Progenitor cell of endocrine pancreas (in vitro differentiated cells): ENCODE results near the gene MRM2. TPM values are rescaled to one million over a fixed set of nuclear protein-coding genes. Genes with fewer than 3 reads are reported as not detected.

ENCODE experiments used
- DNase-seq: peaks from one replicate; pipeline ENCODE4 v3.0.0; 2021; ENCODE audit warnings: low spot score; ENCODE audit not compliant: unreplicated experiment
- H3K27ac Mint-ChIP-seq: 2 replicates; pipeline ENCODE4 v1.8.0; 2021; ENCODE audit warnings: mild to moderate bottlenecking, moderate library complexity, mixed read lengths
- H3K27me3 Mint-ChIP-seq: 2 replicates; pipeline ENCODE4 v1.8.0; 2021; ENCODE audit warnings: mixed read lengths
- H3K36me3 Mint-ChIP-seq: 2 replicates; pipeline ENCODE4 v1.8.0; 2022; ENCODE audit warnings: mixed read lengths; ENCODE audit not compliant: insufficient read depth
- H3K4me1 Mint-ChIP-seq: 2 replicates; pipeline ENCODE4 v1.8.0; 2021; ENCODE audit warnings: low read depth, mixed read lengths
- H3K4me3 Mint-ChIP-seq: 2 replicates; pipeline ENCODE4 v1.8.0; 2021; ENCODE audit warnings: low read depth, mild to moderate bottlenecking, moderate library complexity, mixed read lengths
- H3K9me3 Mint-ChIP-seq: 2 replicates; pipeline ENCODE4 v1.8.0; 2021; ENCODE audit warnings: low read depth, mixed read lengths
- total RNA-seq: library from RNA; stranded (reverse); gene quantifications from 2 replicates; pipeline ENCODE4 v1.2.1, GENCODE V29; 2021
- TF ChIP-seq, protein P1 (sequence below): fragments of 200-600 bp; sonication (generic); IDR thresholded peaks from one replicate; pipeline ENCODE4 v1.5.0; 2021; ENCODE audit warnings: antibody characterized with exemption, mild to moderate bottlenecking; ENCODE audit not compliant: unreplicated experiment

The MRM2 gene
- total RNA-seq, 1 donor from 2014 or later, result 28.7 TPM

DNA sequence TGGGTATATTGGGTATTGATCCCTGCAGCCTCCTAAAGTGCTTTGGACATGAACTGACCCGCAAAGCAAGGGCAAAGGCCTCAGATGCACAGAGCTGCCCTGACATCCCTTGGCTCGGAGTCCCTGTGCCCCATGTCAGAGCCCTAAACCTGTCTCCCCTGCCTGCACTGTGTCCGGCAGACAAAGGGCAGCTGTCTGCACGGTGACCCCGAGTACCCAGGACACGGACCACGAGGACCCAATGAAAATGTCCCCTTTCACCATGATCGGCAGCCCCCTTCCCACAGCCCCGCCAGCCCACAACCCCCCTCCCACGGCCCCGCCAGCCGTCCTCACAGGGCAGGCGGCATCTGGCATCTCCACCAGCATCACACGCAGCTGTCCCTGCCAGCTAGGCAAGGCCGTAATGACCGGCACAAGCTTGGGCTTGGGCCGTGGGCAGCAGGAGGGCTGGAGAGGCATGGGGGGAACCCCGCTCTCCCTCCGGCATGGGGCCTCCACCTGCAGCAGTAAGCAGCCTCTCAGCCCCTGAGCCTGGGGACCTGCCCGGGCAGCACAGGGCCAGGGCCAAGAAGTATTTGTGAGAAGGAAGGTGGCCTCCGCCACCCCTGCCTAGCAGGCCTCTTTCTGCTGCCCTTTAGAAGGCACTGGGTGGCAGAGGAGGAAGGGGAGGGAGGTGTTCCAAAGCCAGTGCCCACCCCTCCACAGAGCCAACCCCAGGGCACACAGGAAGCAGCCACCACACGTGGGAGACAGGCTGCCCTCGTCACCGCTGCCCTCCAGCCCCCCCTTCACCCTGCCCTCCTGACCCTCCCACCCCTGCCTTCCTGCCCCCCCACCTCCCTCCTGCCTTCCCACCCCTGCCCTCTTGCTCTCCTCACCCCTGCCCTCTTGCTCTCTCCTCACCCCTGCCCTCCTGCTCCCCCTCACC, 10.1 kb upstream of the MRM2 start:
- Mint-ChIP-seq H3K36me3 (peaks cover 2% of the 10 kb centered on the region), H3K4me1 (no peaks in the 10 kb centered on the region), H3K4me3 (no peak overlapping the region), H3K27ac (no peak overlapping the region), H3K9me3 (no peaks in the 10 kb centered on the region), H3K27me3 (no peaks in the 10 kb centered on the region)
- no peak for DNase-seq
- TF ChIP-seq, protein P1, sequence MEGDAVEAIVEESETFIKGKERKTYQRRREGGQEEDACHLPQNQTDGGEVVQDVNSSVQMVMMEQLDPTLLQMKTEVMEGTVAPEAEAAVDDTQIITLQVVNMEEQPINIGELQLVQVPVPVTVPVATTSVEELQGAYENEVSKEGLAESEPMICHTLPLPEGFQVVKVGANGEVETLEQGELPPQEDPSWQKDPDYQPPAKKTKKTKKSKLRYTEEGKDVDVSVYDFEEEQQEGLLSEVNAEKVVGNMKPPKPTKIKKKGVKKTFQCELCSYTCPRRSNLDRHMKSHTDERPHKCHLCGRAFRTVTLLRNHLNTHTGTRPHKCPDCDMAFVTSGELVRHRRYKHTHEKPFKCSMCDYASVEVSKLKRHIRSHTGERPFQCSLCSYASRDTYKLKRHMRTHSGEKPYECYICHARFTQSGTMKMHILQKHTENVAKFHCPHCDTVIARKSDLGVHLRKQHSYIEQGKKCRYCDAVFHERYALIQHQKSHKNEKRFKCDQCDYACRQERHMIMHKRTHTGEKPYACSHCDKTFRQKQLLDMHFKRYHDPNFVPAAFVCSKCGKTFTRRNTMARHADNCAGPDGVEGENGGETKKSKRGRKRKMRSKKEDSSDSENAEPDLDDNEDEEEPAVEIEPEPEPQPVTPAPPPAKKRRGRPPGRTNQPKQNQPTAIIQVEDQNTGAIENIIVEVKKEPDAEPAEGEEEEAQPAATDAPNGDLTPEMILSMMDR, result no peak

DNA sequence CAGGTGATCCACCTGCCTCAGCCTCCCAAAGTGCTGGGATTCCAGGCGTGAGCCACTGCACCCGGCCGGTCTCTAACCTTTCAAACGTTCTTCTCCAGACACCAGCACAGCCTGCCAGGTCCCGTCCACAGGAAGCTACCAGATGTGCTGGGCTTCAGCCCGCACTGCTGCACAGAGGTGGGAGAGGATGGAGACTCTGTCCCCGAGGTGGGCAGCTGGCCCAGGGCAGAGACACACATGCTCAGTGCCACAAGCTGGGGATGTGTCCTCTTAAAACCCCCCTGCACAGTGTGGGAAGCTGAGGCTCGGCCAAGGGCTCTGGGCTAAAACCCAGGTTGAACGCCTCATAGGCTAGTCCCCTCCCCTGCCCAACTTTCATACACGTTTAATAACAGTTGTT, 9.4 kb upstream of the MRM2 start:
- TF ChIP-seq, protein P1, result no peak
- no peak overlapping the region for H3K27ac Mint-ChIP-seq
- H3K36me3 Mint-ChIP-seq, result peaks cover 2% of the 10 kb centered on the region
- no peaks in the 10 kb centered on the region for H3K9me3 Mint-ChIP-seq
- H3K27me3 Mint-ChIP-seq, result no peaks in the 10 kb centered on the region
- no peak for DNase-seq
- no peaks in the 10 kb centered on the region for H3K4me1 Mint-ChIP-seq
- H3K4me3 Mint-ChIP-seq, result no peak overlapping the region

DNA sequence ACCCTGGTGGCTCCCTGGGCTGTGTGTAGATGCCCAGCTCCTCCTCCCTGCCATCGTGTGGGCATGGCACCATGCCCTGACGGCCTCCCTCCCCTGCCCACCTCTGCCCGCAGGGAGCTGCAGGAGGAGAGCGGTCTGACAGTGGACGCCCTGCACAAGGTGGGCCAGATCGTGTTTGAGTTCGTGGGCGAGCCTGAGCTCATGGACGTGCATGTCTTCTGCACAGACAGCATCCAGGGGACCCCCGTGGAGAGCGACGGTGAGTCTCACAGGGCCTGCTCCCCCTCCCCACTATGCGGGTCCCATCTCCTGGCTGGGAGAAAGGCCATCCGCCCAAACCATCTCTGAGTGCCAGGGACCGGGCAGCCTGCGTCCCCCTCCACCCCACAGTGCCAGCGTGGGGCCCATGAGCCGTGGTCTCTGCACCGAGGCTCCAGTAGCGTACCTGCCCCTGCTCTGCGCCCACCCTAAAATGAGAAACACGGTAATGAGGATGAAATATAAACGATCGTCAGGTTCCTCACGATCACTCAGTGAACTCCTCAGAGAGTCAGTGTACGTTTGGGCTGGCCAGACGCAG, 7.8 kb upstream of the MRM2 start:
- TF ChIP-seq, protein P1, result no peak
- Mint-ChIP-seq H3K27me3 (no peaks in the 10 kb centered on the region), H3K9me3 (no peaks in the 10 kb centered on the region), H3K4me3 (no peak overlapping the region), H3K4me1 (no peaks in the 10 kb centered on the region), H3K36me3 (no peaks in the 10 kb centered on the region), H3K27ac (no peak overlapping the region)
- DNase-seq, result no peak

DNA sequence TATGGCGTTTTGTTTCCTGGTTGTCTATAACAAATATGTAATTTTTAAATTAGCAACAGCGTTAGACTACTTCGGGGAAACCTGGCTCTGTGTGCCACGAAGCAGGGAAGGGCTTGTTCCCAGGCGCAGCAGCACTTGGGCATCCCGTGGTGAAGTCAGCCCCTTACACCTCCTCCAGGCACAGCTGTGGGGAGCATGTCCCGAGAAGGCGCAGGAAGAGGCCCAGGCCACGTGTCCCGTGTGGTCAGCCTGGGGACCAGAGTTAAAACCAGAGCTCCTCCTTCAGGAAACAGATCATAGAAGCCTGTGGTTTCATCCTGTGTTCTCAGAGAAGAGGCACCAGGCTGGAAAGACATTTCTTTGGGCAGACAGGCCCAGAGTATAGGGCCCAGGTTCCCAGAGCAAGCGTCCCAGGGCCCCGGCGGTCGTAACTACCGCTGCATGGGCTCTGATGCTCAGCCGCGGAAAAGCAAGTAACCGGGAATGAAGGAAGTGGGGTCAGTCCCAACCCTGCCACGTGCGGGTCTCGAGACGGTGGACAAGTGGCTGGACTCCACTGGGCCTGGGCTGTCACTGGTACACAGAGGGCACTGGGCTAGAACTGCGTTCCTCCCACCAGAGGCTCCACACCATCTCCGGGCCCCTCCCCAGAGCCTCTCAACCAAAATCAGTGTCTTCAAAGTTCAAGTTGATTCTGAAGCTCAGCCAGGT, 7.1 kb upstream of the MRM2 start:
- Mint-ChIP-seq H3K27ac (no peak overlapping the region), H3K9me3 (no peaks in the 10 kb centered on the region), H3K4me3 (no peak overlapping the region), H3K27me3 (no peaks in the 10 kb centered on the region), H3K36me3 (no peaks in the 10 kb centered on the region), H3K4me1 (no peaks in the 10 kb centered on the region)
- DNase-seq, result no peak
- TF ChIP-seq, protein P1, result no peak

DNA sequence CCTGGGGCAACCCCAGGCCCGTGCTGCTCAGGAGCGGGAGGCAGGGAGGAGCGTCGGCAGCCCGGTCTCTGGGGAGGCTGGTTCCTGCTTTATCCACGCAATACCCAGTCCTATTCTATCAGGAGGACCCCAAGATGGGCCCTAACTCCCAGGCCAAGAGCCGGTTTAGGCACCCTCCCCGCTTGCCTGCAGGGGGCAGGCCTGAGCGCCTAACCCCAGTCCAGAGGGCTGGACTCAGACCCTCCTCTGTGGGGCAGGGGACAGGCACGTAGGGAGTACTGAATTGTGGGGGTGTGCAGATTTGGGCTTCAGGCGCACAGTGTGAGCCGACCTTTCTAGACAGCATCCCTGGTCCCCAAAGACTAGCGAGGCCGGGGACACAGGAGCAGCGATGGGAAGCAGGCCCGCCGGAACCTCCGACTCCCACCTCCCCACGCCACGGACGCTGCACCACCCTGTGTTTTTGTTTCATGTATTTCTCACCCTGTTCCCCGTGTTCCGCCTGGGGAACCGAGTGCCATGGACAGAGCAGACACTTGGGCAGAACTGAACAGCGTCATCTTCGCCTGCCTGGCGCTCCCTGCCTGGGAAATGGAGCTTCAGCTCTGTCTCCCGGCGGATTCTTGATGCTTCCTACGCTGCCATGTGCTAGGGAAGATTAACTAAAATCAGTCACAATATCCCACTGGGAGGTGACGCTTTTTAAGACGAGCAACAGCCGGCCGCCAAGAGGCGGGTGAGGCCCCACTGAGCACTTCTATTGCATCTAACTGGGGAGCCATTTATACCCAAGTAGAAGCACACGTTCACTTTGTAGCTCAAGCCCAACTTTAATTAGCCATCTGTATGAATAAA, 5.4 kb upstream of the MRM2 start:
- H3K27ac Mint-ChIP-seq, result no peak overlapping the region
- TF ChIP-seq, protein P1, result peak; percentile 67
- peaks cover 4% of the 10 kb centered on the region for H3K4me1 Mint-ChIP-seq
- DNase-seq, result peak; percentile 37
- H3K27me3 Mint-ChIP-seq, result no peaks in the 10 kb centered on the region
- no peaks in the 10 kb centered on the region for H3K9me3 Mint-ChIP-seq
- H3K36me3 Mint-ChIP-seq, result no peaks in the 10 kb centered on the region
- no peak overlapping the region for H3K4me3 Mint-ChIP-seq
